GM18511 (cell line): Measurements from ENCODE around the gene COL24A1.

Source experiments
- ATAC-seq: cut with Tn5 transposase; IDR thresholded peaks from one replicate; pipeline ENCODE4 v1.9.1; 2021; ENCODE audit warnings: mild to moderate bottlenecking, moderate library complexity; ENCODE audit not compliant: unreplicated experiment

The COL24A1 gene

GRCh38 chr1:85707267-85707989, 449.1 kb downstream of the COL24A1 start:
- ATAC-seq = peak; percentile 42

DNA sequence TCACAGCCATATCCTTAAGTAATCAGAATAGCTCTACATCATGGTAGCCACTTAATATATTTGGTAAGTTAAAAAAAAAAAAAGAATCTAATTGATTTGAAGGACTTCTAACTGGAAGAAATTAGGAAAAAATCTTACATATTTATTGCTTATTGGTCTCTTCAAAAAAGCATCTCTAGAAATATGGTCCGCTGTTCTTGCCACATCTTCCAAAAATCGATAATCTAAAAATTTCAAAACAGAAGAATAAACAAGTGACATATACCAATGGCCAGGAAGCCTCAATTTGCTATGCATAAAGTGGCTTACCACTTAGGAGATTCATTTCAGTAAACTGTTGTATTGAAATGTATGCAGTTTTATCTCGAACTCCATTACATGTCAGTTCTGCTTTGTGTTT, 450.6 kb downstream of the COL24A1 start:
- no peak for ATAC-seq

DNA sequence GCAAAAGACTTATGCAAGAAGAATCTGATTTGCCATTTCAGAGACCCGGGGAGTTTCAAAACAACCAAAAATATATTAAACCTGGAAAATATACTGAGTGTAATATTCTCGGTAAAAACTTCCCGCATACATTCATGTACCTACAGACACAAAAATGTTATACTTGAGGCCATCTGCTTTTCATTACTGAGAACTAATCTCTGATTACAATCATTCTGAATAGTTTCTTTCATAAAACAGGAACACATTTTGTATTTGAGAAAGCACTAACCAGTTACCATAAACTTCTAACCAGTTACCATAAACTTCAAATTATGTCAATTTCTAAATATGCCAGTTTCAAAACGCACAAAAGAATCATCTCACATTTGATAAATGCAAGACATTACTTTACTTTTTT, 456.1 kb downstream of the COL24A1 start:
- ATAC-seq = no peak

DNA sequence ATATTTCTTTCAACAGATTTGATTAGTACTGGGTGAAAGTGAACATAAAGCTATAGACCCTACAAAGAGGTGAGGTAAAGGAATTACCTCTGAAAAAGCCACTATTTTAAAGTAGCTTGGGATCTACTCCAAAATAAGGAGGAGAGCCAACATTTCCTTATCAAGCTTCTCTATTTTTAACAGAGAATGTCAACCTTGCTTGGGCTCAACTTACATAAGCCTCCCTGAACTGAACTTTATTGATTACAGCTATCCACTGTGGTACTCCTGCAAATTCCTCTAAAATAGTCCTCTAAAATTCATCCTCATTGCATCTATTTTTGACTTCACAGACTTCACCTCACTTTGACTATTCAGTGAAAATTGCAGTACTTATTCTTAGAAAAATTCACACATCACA, 458.7 kb downstream of the COL24A1 start:
- ATAC-seq = no peak

- no peak for ATAC-seq
These were observed 463.8 kb downstream of the COL24A1 start for GRCh38 chr1:85692730-85693314.

DNA sequence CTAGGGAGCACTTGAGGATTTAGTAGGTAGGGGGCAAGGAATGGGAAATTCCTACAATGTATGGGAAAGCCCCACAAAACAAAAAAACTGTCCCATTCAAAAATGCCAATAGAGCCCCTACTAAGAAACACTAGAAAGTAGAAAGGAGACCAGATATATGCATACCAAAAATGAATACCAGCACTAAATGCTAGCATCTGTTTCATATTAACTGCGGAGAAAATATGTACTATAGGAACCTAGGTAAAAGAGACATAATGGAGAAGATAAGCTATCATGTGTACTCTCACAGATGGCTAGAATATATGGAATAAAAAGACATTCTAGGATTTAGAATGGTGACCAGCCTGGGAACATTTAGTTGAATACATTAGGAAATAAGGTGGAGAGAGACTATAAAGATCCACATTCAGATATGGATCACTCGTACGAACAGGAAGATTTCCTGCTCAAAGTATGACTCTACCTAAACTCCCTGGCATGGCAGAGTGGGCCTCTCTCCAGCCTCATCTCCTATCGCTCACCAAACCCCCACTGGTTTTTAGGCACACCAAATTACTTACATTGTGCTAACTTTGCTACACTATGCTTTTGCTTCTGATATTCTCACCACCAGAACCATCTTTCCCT, 466.7 kb downstream of the COL24A1 start:
- ATAC-seq = no peak

- no peak for ATAC-seq
These were observed 473.1 kb downstream of the COL24A1 start for GRCh38 chr1:85683292-85684025.

DNA sequence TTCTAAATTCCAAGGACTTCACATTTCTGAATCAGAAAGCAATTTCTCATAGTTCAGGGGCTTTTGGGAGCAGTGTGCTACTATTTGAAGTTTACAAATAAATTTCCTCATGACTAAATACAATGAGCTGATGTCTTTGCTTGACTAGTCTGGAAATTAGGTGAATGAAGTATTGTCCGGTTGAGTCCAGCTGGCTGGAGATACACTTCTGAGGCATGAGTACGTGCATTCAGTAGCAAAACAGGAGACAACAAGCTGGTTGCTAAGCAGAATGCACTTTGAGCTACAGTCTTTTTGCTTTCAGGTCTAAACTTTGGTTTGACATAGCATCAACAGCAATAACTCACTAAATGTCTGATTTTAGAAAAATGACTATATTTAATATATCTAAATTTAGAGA, 475.5 kb downstream of the COL24A1 start:
- ATAC-seq = no peak
